C4-2B (cell line): Measurements from ENCODE around the gene GNAL.

ENCODE experiments used
- CTCF ChIP-seq: fragments of 450-650 bp; conservative IDR thresholded peaks from 2 replicates; pipeline ENCODE4 v1.5.1; 2017; ENCODE audit warnings: mild to moderate bottlenecking
- ZFX ChIP-seq: fragments of 450-650 bp; IDR thresholded peaks from 2 replicates; pipeline ENCODE4 v1.6.1; 2017

- TF ChIP-seq CTCF = no peak
- no peak for TF ChIP-seq ZFX
Measured at GRCh38 chr18:11847811-11848210, 158.7 kb downstream of the GNAL start.
